Gastroesophageal sphincter (tissue), 4 donors: ENCODE results near the gene GNG12. TPM values are rescaled to one million over a fixed set of nuclear protein-coding genes. Genes with fewer than 3 reads are reported as not detected.

Experiments used
- ATAC-seq: fragments of 150-250 bp; one replicate; pipeline ENCODE4 v1.9.1; 2016; ENCODE audit warnings: mild to moderate bottlenecking, moderate library complexity
- H3K27ac ChIP-seq, 4 donors: fragments of 200-600 bp; sonication (generic) in 3 of 4; 1 replicate in 3 of 4; 2 replicates in 1 of 4; pipeline ENCODE4 v1.5.1; 2016 to 2019
- H3K27me3 ChIP-seq: fragments of 200-600 bp; sonication (generic); one replicate; pipeline ENCODE4 v1.5.1; 2019
- H3K36me3 ChIP-seq, 2 donors: fragments of 200-600 bp; sonication (generic); one replicate each; pipeline ENCODE4 v1.5.1; 2019; ENCODE audit warnings: control low read depth in 1 of 2
- H3K4me1 ChIP-seq, 3 donors: fragments of 200-600 bp; sonication (generic); 1 replicate in 2 of 3; 2 replicates in 1 of 3; pipeline ENCODE4 v1.5.1; 2016 to 2019; ENCODE audit warnings: control low read depth in 2 of 3
- H3K4me3 ChIP-seq, 2 donors: fragments of 200-600 bp; sonication (generic); one replicate each; pipeline ENCODE4 v1.5.1; 2019; ENCODE audit warnings: mild to moderate bottlenecking in 1 of 2, moderate library complexity in 1 of 2
- H3K9me3 ChIP-seq, 3 donors: fragments of 200-600 bp; sonication (generic); one replicate each; pipeline ENCODE4 v1.5.1; 2017 to 2019; ENCODE audit warnings: control low read depth in 2 of 3
- EP300 ChIP-seq: sonication (generic); formaldehyde crosslinking; IDR thresholded peaks from one replicate; pipeline ENCODE4 v1.6.1; 2017; ENCODE audit warnings: antibody characterized with exemption, mild to moderate bottlenecking
- POLR2A ChIP-seq, 2 donors: fragments of 450-650 bp; IDR thresholded peaks; one replicate each; pipeline ENCODE4 v1.6.1; 2017; ENCODE audit warnings: antibody characterized with exemption in 2 of 2, mild to moderate bottlenecking in 2 of 2, moderate library complexity in 1 of 2
- POLR2AphosphoS5 ChIP-seq: sonication (generic); formaldehyde crosslinking; IDR thresholded peaks from one replicate; pipeline ENCODE4 v1.6.1; 2017; ENCODE audit warnings: antibody characterized with exemption
- WGBS, 2 donors: methylation state at CpG; one replicate each; pipeline ENCODE4 v1.1.5; 2018; ENCODE audit warnings: low coverage in 1 of 2; 5-methylcytosine and 5-hydroxymethylcytosine counted together
- total RNA-seq, 4 donors: library from RNA; depleted of rRNA; stranded (reverse); fragments of >200 nt; gene quantifications; one replicate each; pipeline ENCODE4 v1.1.0, GENCODE V29; 2016
- TF ChIP-seq, protein P1 (sequence below), 4 experiments: fragments of 200-600 bp in 2 of 4; fragments of 450-650 bp in 2 of 4; sonication (generic) in 1 of 4; IDR thresholded peaks; one replicate each; pipeline ENCODE4 v1.5.1; 2017 to 2019; ENCODE audit warnings: antibody characterized with exemption in 4 of 4, mild to moderate bottlenecking in 2 of 4, moderate library complexity in 2 of 4

The GNG12 gene
- total RNA-seq, 4 donors from 2014 or later: 135 to 175 (median 149) TPM

DNA sequence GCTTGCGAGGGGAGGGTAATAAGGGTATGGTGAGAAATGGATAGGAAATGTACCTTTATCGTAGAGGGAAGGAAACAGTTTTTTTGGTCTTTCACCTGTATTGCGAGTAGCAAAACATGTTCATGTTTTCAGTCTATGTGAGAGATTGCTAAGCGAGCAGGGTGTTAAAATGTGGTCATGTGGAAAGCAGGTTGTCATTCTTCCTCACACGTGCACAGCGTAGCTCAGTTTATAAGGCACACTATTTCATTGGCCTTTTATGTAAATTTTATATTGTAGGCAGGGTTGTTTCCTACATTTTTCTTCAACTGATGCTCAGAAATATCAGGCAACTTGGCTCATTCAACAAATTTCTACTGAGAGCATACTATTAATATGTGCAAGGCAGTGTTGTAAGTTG is 18.5 kb upstream of the GNG12 start:
- Histone ChIP-seq H3K4me1 (peaks cover 8 to 24% (median 16%) of the 10 kb centered on the region in 3 donors), H3K4me3 (no peak overlapping the region), H3K9me3 (no peaks in the 10 kb centered on the region), H3K27ac (no peak overlapping the region), H3K36me3 (no peaks in the 10 kb centered on the region), H3K27me3 (no peaks in the 10 kb centered on the region)
- TF ChIP-seq EP300 (no peak), POLR2A (IDR thresholded peaks at IDR 0.05) (no peak), POLR2AphosphoS5 (no peak)
- TF ChIP-seq, protein P1, sequence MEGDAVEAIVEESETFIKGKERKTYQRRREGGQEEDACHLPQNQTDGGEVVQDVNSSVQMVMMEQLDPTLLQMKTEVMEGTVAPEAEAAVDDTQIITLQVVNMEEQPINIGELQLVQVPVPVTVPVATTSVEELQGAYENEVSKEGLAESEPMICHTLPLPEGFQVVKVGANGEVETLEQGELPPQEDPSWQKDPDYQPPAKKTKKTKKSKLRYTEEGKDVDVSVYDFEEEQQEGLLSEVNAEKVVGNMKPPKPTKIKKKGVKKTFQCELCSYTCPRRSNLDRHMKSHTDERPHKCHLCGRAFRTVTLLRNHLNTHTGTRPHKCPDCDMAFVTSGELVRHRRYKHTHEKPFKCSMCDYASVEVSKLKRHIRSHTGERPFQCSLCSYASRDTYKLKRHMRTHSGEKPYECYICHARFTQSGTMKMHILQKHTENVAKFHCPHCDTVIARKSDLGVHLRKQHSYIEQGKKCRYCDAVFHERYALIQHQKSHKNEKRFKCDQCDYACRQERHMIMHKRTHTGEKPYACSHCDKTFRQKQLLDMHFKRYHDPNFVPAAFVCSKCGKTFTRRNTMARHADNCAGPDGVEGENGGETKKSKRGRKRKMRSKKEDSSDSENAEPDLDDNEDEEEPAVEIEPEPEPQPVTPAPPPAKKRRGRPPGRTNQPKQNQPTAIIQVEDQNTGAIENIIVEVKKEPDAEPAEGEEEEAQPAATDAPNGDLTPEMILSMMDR (IDR thresholded peaks at IDR 0.05): no peak
- WGBS, 2 donors: 87 to 99% methylated on average over 5 to 6 of the region's 6 CpGs
- ATAC-seq: no peak

DNA sequence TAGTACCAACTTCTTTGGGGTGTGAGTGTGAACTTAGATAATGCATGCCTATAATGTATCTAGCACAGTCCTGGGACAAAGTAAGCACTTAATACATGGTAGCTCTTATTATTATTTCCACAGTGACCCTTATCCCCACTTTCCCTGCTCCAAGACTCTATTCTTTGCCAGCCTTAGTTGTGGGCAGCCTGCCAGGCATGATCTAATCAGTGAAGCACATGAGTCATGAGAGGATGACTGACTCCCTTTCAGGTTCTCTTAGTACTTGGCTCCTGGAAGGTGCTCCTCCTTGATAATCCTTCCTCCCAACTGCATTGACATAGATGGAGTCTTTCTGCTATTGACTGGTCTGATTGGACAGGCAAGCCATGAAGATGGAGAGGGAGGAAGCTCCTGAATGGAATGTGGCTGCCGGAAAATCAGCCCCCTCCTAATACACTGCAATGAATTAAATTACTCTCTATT is 17.4 kb upstream of the GNG12 start:
- ATAC-seq: peak; percentile 75
- Histone ChIP-seq H3K4me3 (no peak overlapping the region), H3K4me1 (peaks cover 8 to 16% (median 11%) of the 10 kb centered on the region in 3 donors), H3K9me3 (no peaks in the 10 kb centered on the region), H3K27ac (peak overlapping the region in 1 of 4 donors; percentile 44), H3K27me3 (no peaks in the 10 kb centered on the region), H3K36me3 (no peaks in the 10 kb centered on the region)
- WGBS, 2 donors: 71 to 80% methylated on average over 1 of the region's 1 CpG
- TF ChIP-seq POLR2AphosphoS5: peak; percentile 65
- no peak for TF ChIP-seq POLR2A (IDR thresholded peaks at IDR 0.05)

DNA sequence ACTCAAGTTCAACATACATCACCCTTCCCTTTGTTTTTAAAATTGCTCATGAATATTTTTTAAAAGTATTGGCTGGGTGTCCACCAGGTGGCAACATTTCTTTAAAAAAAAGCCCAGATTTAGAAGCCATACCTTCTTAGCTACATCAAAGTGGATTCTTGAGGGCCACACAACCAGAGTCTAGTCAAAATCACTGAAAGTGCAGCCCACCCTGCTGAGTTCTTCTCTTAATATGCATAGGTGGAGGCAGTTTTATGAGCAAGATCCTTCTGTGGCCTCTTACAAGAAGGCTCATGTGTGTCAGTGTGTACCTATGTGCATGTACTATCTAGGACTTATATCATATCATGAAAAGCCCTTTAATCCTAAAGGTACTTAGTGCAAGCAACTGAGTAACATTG is 16.9 kb upstream of the GNG12 start:
- TF ChIP-seq, protein P1 (IDR thresholded peaks at IDR 0.05): peak; percentile 40 to 67 (median 62)
- no peak for TF ChIP-seq POLR2AphosphoS5
- H3K27ac ChIP-seq: peak overlapping the region in 1 of 4 donors; percentile 44
- H3K9me3 ChIP-seq: no peaks in the 10 kb centered on the region
- no peaks in the 10 kb centered on the region for H3K27me3 ChIP-seq
- ATAC-seq: no peak
- peaks cover 8 to 13% (median 10%) of the 10 kb centered on the region in 3 donors for H3K4me1 ChIP-seq
- H3K4me3 ChIP-seq: no peak overlapping the region
- H3K36me3 ChIP-seq: no peaks in the 10 kb centered on the region

DNA sequence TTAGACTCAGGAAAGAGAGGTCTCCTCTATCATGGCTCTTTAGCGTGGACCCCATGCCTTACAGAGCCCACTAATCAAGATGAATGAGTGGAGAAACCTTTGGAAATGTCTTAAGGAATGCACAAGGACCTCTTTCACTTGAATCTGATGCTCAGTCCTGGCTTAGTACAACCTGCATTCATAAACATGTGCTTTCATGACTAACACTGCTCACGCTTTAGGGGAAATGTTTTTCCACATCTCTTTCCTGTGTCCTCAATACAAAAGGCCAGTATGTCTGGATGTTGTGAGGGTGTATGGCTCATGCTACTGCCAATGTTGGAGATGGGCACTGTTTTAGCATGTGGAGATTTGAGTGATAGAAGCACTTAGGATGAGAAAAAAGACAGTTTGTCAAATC is 14.2 kb upstream of the GNG12 start:
- no peak overlapping the region for H3K27ac ChIP-seq
- TF ChIP-seq, protein P1 (IDR thresholded peaks at IDR 0.05): no peak
- TF ChIP-seq POLR2A (IDR thresholded peaks at IDR 0.05) (no peak), EP300 (no peak), POLR2AphosphoS5 (no peak)
- no peak overlapping the region for H3K4me3 ChIP-seq
- H3K9me3 ChIP-seq: no peaks in the 10 kb centered on the region
- no peaks in the 10 kb centered on the region for H3K27me3 ChIP-seq
- peaks cover 8 to 13% (median 10%) of the 10 kb centered on the region in 3 donors for H3K4me1 ChIP-seq
- 60 to 82% methylated on average over 1 to 2 of the region's 2 CpGs for WGBS, 2 donors
- ATAC-seq: no peak
- no peaks in the 10 kb centered on the region for H3K36me3 ChIP-seq

DNA sequence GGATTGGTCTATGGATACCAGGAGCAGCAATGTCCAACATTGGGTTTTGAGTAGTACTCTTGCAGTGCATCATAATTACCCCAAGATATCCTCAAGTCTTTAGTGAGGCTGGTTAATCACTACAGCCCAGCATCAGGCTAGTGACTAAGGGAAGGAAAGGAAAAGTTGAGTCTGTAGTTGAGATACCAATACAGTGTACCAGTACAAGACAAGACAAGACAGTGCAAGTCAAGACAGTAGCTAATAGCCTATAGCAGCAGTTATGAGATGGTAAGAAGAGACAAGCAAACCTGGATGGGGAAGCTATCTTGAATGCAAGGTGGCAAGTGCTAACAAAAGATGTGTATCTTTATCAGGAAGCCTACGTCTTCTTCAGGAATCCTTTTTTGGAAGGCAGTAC is 13.3 kb upstream of the GNG12 start:
- WGBS, 2 donors: 50 to 100% methylated on average over 1 of the region's 1 CpG
- Histone ChIP-seq H3K9me3 (no peaks in the 10 kb centered on the region), H3K27ac (no peak overlapping the region), H3K4me3 (no peak overlapping the region), H3K4me1 (peaks cover 8 to 13% (median 10%) of the 10 kb centered on the region in 3 donors), H3K27me3 (no peaks in the 10 kb centered on the region), H3K36me3 (no peaks in the 10 kb centered on the region)
- TF ChIP-seq POLR2A (IDR thresholded peaks at IDR 0.05) (no peak), POLR2AphosphoS5 (no peak), EP300 (no peak)
- TF ChIP-seq, protein P1 (IDR thresholded peaks at IDR 0.05): no peak
- no peak for ATAC-seq
